NCI-H526 treated with DMSO at 0.1 percent for 48 hours (cell line): ENCODE measurements around the gene SPG11.

Source experiments
- DNase-seq: peaks from one replicate; lab custom pipeline; 2025; lab: John Stamatoyannopoulos, UW

SPG11 gene

DNA sequence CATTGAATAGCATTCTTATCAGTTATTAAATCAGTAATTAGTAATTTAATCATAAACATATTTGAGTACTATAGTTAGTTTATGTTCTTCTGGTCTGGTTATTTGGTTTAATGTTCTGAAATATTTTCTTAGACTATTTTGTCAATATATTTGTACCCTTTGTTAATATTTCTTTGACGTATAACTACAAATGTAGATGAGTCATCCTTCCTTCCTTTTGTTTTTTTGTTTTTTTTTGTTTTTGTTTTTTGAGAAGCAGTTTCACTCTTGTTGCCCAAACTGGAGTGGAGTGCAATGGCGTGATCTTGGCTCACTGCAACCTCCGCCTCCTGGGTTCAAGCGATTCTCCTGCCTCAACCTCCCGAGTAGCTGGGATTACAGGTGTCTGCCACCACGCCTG is 143.9 kb downstream of the SPG11 start:
- no peak for DNase-seq

DNA sequence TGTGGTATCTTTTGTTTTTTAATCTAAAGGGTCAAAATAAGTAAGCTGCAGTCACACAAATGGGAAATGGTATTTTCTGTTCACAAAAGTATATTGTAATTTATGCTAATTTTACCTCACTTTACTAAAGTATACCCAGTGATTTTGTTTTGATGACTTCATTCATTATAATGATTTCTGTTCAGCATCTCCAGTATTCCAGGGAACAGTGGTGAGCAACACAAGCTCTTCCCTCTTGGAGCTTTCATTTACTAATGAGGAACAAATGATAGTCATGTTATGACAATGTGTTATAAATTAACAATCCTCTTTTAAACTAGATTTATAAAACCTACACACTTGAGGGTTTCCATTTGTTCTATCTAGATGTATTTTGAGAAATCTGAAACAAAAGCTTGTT is 147.0 kb downstream of the SPG11 start:
- DNase-seq = no peak
